Karpas-422 (cell line): ENCODE data around the gene CHST11. TPM values are rescaled to one million over a fixed set of nuclear protein-coding genes. Genes with fewer than 3 reads are reported as not detected.

Experiments used
- DNase-seq: peaks from one replicate; pipeline ENCODE4 v3.0.0-alpha.2; 2015
- H2AFZ ChIP-seq: fragments of 200-600 bp; sonication (generic); 2 replicates; pipeline ENCODE4 v1.6.1; 2014; ENCODE audit warnings: antibody characterized with exemption, low read length, mixed read lengths
- H3K27ac ChIP-seq: fragments of 200-600 bp; sonication (generic); 2 replicates; pipeline ENCODE4 v1.5.1; 2014; ENCODE audit warnings: mild to moderate bottlenecking, low read length, moderate library complexity
- H3K27me3 ChIP-seq: fragments of 200-600 bp; sonication (generic); 2 replicates; pipeline ENCODE4 v1.6.1; 2014; ENCODE audit warnings: low read length, mixed read lengths
- H3K36me3 ChIP-seq: fragments of 200-600 bp; sonication (generic); 2 replicates; pipeline ENCODE4 v1.6.1; 2014; ENCODE audit warnings: low read length, mixed read lengths; ENCODE audit not compliant: insufficient read depth
- H3K4me1 ChIP-seq: fragments of 200-600 bp; sonication (generic); 2 replicates; pipeline ENCODE4 v1.6.1; 2014; ENCODE audit warnings: mild to moderate bottlenecking, low read length, mixed read lengths
- H3K4me2 ChIP-seq: fragments of 200-600 bp; sonication (generic); 2 replicates; pipeline ENCODE4 v1.6.1; 2014; ENCODE audit warnings: low read length, low read depth, mild to moderate bottlenecking; ENCODE audit not compliant: poor library complexity, severe bottlenecking
- H3K4me3 ChIP-seq: fragments of 200-600 bp; sonication (generic); 2 replicates; pipeline ENCODE4 v1.5.1; 2014; ENCODE audit warnings: mild to moderate bottlenecking, antibody characterized with exemption, low read length, mixed read lengths
- H3K79me2 ChIP-seq: fragments of 200-600 bp; sonication (generic); 2 replicates; pipeline ENCODE4 v1.6.1; 2014; ENCODE audit warnings: mild to moderate bottlenecking, low read length, mixed read lengths
- H3K9ac ChIP-seq: fragments of 200-600 bp; sonication (generic); 2 replicates; pipeline ENCODE4 v1.6.0; 2014; ENCODE audit warnings: low read length
- H3K9me2 ChIP-seq: fragments of 200-600 bp; sonication (generic), shearing (Covaris generic); replicated peaks from 2 replicates; pipeline ENCODE4 v1.6.0; 2014; ENCODE audit warnings: mild to moderate bottlenecking, low read length, moderate library complexity; ENCODE audit not compliant: insufficient read depth
- H3K9me3 ChIP-seq: fragments of 300-700, 200-600 bp; sonication (generic); 2 replicates; pipeline ENCODE4 v1.6.1; 2014; ENCODE audit warnings: low read length, mixed read lengths
- H4K20me1 ChIP-seq: fragments of 200-600 bp; sonication (generic); 2 replicates; pipeline ENCODE4 v1.6.1; 2014; ENCODE audit warnings: mild to moderate bottlenecking, antibody characterized with exemption, low read length, low read depth; ENCODE audit not compliant: insufficient read depth
- total RNA-seq: library from RNA; depleted of rRNA; stranded (reverse); fragments of >200 nt; shearing (Covaris generic); gene quantifications from 2 replicates; pipeline ENCODE4 v1.2.3, GENCODE V29; 2014; ENCODE audit warnings: low replicate concordance

The CHST11 gene
- total RNA-seq, 1 experiment from 2014 or later: not detected

GRCh38 chr12:104654665-104655609 lies 198.2 kb downstream of the CHST11 start:
- Histone ChIP-seq H3K27ac (no peak overlapping the region), H3K4me1 (no peaks in the 10 kb centered on the region), H3K79me2 (no peaks in the 10 kb centered on the region), H3K9me2 (no peaks in the 10 kb centered on the region), H3K4me3 (no peak overlapping the region), H4K20me1 (no peaks in the 10 kb centered on the region), H3K4me2 (no peak overlapping the region), H3K27me3 (no peaks in the 10 kb centered on the region), H2AFZ (no peak overlapping the region), H3K36me3 (no peaks in the 10 kb centered on the region), H3K9ac (no peak overlapping the region), H3K9me3 (no peaks in the 10 kb centered on the region)
- no peak for DNase-seq

GRCh38 chr12:104656383-104656782 lies 199.6 kb downstream of the CHST11 start:
- H2AFZ ChIP-seq: no peak overlapping the region
- H3K27me3 ChIP-seq: no peaks in the 10 kb centered on the region
- no peaks in the 10 kb centered on the region for H4K20me1 ChIP-seq
- H3K4me1 ChIP-seq: no peaks in the 10 kb centered on the region
- DNase-seq: no peak
- H3K79me2 ChIP-seq: no peaks in the 10 kb centered on the region
- H3K4me2 ChIP-seq: no peak overlapping the region
- no peaks in the 10 kb centered on the region for H3K9me3 ChIP-seq
- H3K36me3 ChIP-seq: no peaks in the 10 kb centered on the region
- H3K27ac ChIP-seq: no peak overlapping the region
- no peak overlapping the region for H3K4me3 ChIP-seq
- no peak overlapping the region for H3K9ac ChIP-seq
- H3K9me2 ChIP-seq: no peaks in the 10 kb centered on the region

GRCh38 chr12:104656921-104657320 lies 200.2 kb downstream of the CHST11 start:
- Histone ChIP-seq H3K27ac (no peak overlapping the region), H3K9ac (no peak overlapping the region), H3K36me3 (no peaks in the 10 kb centered on the region), H3K4me1 (no peaks in the 10 kb centered on the region), H3K4me2 (no peak overlapping the region), H3K4me3 (no peak overlapping the region), H3K9me2 (no peaks in the 10 kb centered on the region), H2AFZ (no peak overlapping the region), H3K9me3 (no peaks in the 10 kb centered on the region), H3K27me3 (no peaks in the 10 kb centered on the region), H4K20me1 (no peaks in the 10 kb centered on the region), H3K79me2 (no peaks in the 10 kb centered on the region)
- DNase-seq: no peak

- no peaks in the 10 kb centered on the region for H4K20me1 ChIP-seq
- H3K79me2 ChIP-seq: no peaks in the 10 kb centered on the region
- no peaks in the 10 kb centered on the region for H3K27me3 ChIP-seq
- no peaks in the 10 kb centered on the region for H3K9me3 ChIP-seq
- no peaks in the 10 kb centered on the region for H3K9me2 ChIP-seq
- no peak overlapping the region for H3K4me2 ChIP-seq
- no peaks in the 10 kb centered on the region for H3K36me3 ChIP-seq
- no peak for DNase-seq
- no peak overlapping the region for H3K4me3 ChIP-seq
- no peaks in the 10 kb centered on the region for H3K4me1 ChIP-seq
- no peak overlapping the region for H2AFZ ChIP-seq
- no peak overlapping the region for H3K27ac ChIP-seq
- H3K9ac ChIP-seq: no peak overlapping the region
Observed at GRCh38 chr12:104657726-104658484, 201.2 kb downstream of the CHST11 start.

- H3K79me2 ChIP-seq: no peaks in the 10 kb centered on the region
- no peaks in the 10 kb centered on the region for H3K4me1 ChIP-seq
- no peak overlapping the region for H3K27ac ChIP-seq
- H3K9ac ChIP-seq: no peak overlapping the region
- no peaks in the 10 kb centered on the region for H3K36me3 ChIP-seq
- no peaks in the 10 kb centered on the region for H3K9me3 ChIP-seq
- no peak overlapping the region for H3K4me2 ChIP-seq
- no peak overlapping the region for H3K4me3 ChIP-seq
- H2AFZ ChIP-seq: no peak overlapping the region
- no peaks in the 10 kb centered on the region for H4K20me1 ChIP-seq
- no peak for DNase-seq
- H3K9me2 ChIP-seq: no peaks in the 10 kb centered on the region
- no peaks in the 10 kb centered on the region for H3K27me3 ChIP-seq
Observed at GRCh38 chr12:104659058-104659457, 202.3 kb downstream of the CHST11 start.

- no peak overlapping the region for H3K4me3 ChIP-seq
- no peak overlapping the region for H2AFZ ChIP-seq
- H3K27me3 ChIP-seq: no peaks in the 10 kb centered on the region
- H3K36me3 ChIP-seq: no peaks in the 10 kb centered on the region
- no peak overlapping the region for H3K4me2 ChIP-seq
- H3K9me2 ChIP-seq: no peaks in the 10 kb centered on the region
- H4K20me1 ChIP-seq: no peaks in the 10 kb centered on the region
- no peaks in the 10 kb centered on the region for H3K9me3 ChIP-seq
- no peaks in the 10 kb centered on the region for H3K4me1 ChIP-seq
- no peak overlapping the region for H3K27ac ChIP-seq
- H3K9ac ChIP-seq: no peak overlapping the region
- DNase-seq: no peak
- no peaks in the 10 kb centered on the region for H3K79me2 ChIP-seq
Observed at GRCh38 chr12:104662203-104662602, 205.5 kb downstream of the CHST11 start.

- Histone ChIP-seq H3K4me3 (no peak overlapping the region), H3K79me2 (no peaks in the 10 kb centered on the region), H3K36me3 (no peaks in the 10 kb centered on the region), H3K27me3 (no peaks in the 10 kb centered on the region), H4K20me1 (0 out of 2 replicates have a peak, but pooled peaks cover 6% of the 10 kb centered on the region), H3K27ac (no peak overlapping the region), H2AFZ (no peak overlapping the region), H3K4me2 (no peak overlapping the region), H3K4me1 (no peaks in the 10 kb centered on the region), H3K9me2 (no peaks in the 10 kb centered on the region), H3K9me3 (no peaks in the 10 kb centered on the region), H3K9ac (no peak overlapping the region)
- DNase-seq: no peak
Observed at GRCh38 chr12:104662908-104663307, 206.2 kb downstream of the CHST11 start.

- Histone ChIP-seq H3K27me3 (no peaks in the 10 kb centered on the region), H3K4me3 (no peak overlapping the region), H3K4me2 (no peak overlapping the region), H3K4me1 (no peaks in the 10 kb centered on the region), H3K36me3 (no peaks in the 10 kb centered on the region), H3K27ac (no peak overlapping the region), H2AFZ (no peak overlapping the region), H3K9ac (no peak overlapping the region), H3K79me2 (no peaks in the 10 kb centered on the region), H3K9me3 (no peaks in the 10 kb centered on the region), H3K9me2 (no peaks in the 10 kb centered on the region), H4K20me1 (0 out of 2 replicates have a peak, but pooled peaks cover 6% of the 10 kb centered on the region)
- DNase-seq: no peak
Observed at GRCh38 chr12:104664351-104664750, 207.6 kb downstream of the CHST11 start.
